ENCODE measurements around the gene TRAF3IP1. TPM values are rescaled to one million over a fixed set of nuclear protein-coding genes. Genes with fewer than 3 reads are reported as not detected.

Gene TRAF3IP1
- total RNA-seq, 1 experiment from 2014 or later: 3.8 TPM

- H3K9me3 ChIP-seq: no peaks in the 10 kb centered on the region
- no peak overlapping the region for H3K4me3 ChIP-seq
- peaks cover 2% of the 10 kb centered on the region; the same call in 1 of the 2 replicates for H3K36me3 ChIP-seq
- no peak for DNase-seq
- H3K27me3 ChIP-seq: no peaks in the 10 kb centered on the region
Observed at GRCh38 chr2:238422285-238422684, 102.0 kb downstream of the TRAF3IP1 start.

GRCh38 chr2:238422940-238423339, 102.6 kb downstream of the TRAF3IP1 start:
- no peak for DNase-seq
- H3K27me3 ChIP-seq: no peaks in the 10 kb centered on the region
- H3K9me3 ChIP-seq: no peaks in the 10 kb centered on the region
- peaks cover 6% of the 10 kb centered on the region; the same call in 1 of the 2 replicates for H3K36me3 ChIP-seq
- H3K4me3 ChIP-seq: no peak overlapping the region

GRCh38 chr2:238423561-238424312, 103.4 kb downstream of the TRAF3IP1 start:
- DNase-seq: peak; percentile 62
- Histone ChIP-seq H3K36me3 (peaks cover 7% of the 10 kb centered on the region; the same call in 1 of the 2 replicates), H3K27me3 (no peaks in the 10 kb centered on the region), H3K4me3 (no peak overlapping the region), H3K9me3 (peaks cover 1% of the 10 kb centered on the region; the same call in 1 of the 2 replicates)

DNA sequence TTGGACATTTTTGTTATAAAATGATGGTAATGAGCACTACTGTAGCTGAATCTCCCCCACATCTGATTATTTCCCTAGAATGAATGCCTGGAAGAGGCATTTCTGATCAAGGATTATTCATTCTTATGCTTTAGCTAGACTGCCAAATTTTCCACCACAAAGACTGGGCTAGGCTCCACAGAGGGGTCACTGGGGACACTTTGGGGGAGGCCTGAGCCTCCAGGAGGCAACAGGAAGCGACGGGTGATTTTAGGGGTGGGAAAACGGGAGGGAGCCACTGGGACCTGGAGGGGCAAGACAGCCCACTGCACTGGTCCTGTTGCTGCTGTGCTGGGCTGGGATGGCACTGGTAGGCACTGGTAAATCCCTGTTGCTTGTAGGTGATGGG, 104.0 kb downstream of the TRAF3IP1 start:
- Histone ChIP-seq H3K27me3 (no peaks in the 10 kb centered on the region), H3K9me3 (peaks cover 2% of the 10 kb centered on the region; the same call in 1 of the 2 replicates), H3K4me3 (no peak overlapping the region), H3K36me3 (peaks cover 12% of the 10 kb centered on the region)
- DNase-seq: peak; percentile 65

- Histone ChIP-seq H3K36me3 (peaks cover 22% of the 10 kb centered on the region), H3K9me3 (peaks cover 9% of the 10 kb centered on the region), H3K27me3 (no peaks in the 10 kb centered on the region), H3K4me3 (peak overlapping the region; percentile 89)
- DNase-seq: no peak
Observed at GRCh38 chr2:238425505-238425978, 105.2 kb downstream of the TRAF3IP1 start.

DNA sequence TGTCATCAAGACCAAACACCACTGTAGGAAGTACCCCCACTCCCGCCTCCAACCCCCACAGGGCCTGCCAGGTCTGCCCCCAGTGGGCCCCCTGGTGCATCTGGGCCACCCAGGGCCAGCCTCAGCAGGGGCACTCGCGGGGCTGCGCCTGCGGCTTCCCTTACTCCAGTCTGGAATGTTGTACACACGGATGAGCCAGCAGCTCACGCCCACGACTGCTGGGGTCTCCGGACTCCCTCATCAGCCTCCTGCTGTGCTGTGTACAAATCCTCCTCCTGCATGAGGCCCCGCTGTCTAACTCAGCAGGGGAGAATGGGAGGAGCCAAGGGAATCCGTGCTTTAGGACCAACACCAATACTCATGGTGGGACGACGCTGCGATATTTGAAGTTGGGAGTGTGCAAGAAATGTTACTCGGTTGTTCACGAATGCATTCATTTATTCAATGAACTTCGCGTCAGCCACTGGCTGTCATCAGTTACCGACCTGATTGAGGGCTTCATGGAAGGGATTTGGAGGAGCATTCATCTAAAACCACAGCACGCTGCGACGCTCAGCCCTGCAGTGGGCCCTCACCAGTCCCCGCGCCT, 105.8 kb downstream of the TRAF3IP1 start:
- H3K9me3 ChIP-seq: peaks cover 13% of the 10 kb centered on the region
- peaks cover 28% of the 10 kb centered on the region for H3K36me3 ChIP-seq
- H3K27me3 ChIP-seq: no peaks in the 10 kb centered on the region
- peak overlapping the region; percentile 89 for H3K4me3 ChIP-seq
- peak; percentile 82 for DNase-seq

- peaks cover 16% of the 10 kb centered on the region for H3K9me3 ChIP-seq
- no peaks in the 10 kb centered on the region for H3K27me3 ChIP-seq
- peaks cover 34% of the 10 kb centered on the region for H3K36me3 ChIP-seq
- DNase-seq: peak; percentile 89
- peak within 1 kb of the TSS; percentile 89 for H3K4me3 ChIP-seq
Observed at GRCh38 chr2:238426568-238427434, 106.5 kb downstream of the TRAF3IP1 start, which contains the start of gene ASB1. TSS of gene ASB1 (plus strand) at chr2:238426927. CDS start at chr2:238427071, 144 bp downstream.

DNA sequence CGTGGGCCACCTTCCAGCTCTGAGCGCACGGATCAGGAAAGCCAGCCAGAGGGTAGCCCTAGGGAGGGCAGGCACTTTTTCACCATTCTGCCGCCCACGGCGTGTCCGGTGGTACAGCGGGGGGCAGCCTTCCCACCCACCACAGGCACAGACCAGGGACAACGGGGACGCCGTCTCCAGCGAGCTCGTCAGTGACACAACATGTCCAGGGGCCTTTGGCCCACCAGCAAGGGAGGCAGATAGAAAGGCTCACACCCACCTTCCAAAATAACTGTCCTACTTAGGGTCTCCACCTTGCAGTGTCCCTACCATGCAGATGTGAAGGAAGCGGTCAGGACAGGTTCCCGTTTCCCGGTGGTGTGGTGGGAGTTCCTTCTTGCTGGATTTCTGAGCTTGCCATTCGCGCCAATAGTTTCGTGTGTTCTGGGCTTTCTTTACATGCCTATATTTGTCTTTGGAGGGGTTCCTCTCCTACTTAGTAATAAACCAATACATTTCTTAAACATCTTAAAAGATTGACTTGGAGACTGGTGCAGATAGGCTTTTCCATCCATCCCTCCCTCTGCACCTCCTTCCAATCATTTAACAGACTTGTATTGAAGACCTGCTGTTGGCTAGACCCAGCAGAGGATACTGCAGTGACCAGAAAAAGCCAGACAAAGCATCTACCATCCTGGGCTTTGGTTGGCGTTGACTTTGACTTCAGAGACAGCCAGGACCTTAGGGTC, 107.3 kb downstream of the TRAF3IP1 start:
- no peaks in the 10 kb centered on the region for H3K27me3 ChIP-seq
- peaks cover 16% of the 10 kb centered on the region for H3K9me3 ChIP-seq
- DNase-seq: no peak
- H3K4me3 ChIP-seq: peak overlapping the region; percentile 89
- H3K36me3 ChIP-seq: peaks cover 35% of the 10 kb centered on the region

DNA sequence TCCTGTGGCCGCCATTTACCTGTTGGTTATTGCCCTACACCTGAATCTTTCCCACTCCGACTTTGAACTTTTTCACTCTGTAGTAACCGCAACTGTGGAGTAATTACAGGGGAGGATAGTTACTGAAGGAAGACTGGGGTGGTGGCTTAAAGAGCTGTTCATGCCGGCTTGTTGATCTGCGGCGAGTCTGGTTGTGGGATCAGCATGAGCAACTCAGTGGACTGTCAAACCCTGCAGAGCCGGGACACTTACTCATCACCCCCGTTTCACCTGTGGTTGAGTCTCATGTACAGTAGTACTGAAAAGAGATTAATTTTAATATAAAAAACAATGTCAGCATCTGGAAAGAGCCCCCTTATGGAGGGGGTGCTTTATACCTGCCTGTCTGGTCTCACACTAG, 108.5 kb downstream of the TRAF3IP1 start:
- no peak for DNase-seq
- Histone ChIP-seq H3K27me3 (no peaks in the 10 kb centered on the region), H3K4me3 (no peak overlapping the region), H3K36me3 (peaks cover 47% of the 10 kb centered on the region), H3K9me3 (peaks cover 16% of the 10 kb centered on the region)

GRCh38 chr2:238430781-238431180, 110.5 kb downstream of the TRAF3IP1 start:
- Histone ChIP-seq H3K4me3 (no peak overlapping the region), H3K36me3 (peaks cover 65% of the 10 kb centered on the region), H3K27me3 (no peaks in the 10 kb centered on the region), H3K9me3 (peaks cover 16% of the 10 kb centered on the region)
- DNase-seq: no peak

DNA sequence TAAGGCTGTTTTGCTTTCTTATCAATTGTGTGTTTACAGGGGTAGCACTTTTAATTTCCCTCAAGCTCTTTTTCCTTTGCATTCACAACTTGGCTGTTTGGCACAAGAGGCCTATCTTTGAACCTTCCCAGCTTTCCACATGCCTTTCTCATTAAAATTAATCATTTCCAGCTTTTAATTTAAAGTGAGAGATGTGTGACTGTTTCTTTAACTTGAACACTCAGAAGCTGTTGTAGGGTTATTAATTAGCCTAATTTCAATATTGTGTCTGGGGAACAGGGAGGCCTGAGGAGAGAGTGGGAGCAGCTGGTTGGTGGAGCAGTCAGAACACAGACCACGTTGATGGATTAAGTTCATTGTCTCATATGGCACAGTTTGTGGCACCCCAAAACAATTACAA, 111.1 kb downstream of the TRAF3IP1 start:
- no peak for DNase-seq
- Histone ChIP-seq H3K27me3 (no peaks in the 10 kb centered on the region), H3K36me3 (peaks cover 71% of the 10 kb centered on the region), H3K9me3 (peaks cover 16% of the 10 kb centered on the region), H3K4me3 (no peak overlapping the region)

GRCh38 chr2:238433300-238433915, 113.1 kb downstream of the TRAF3IP1 start:
- Histone ChIP-seq H3K27me3 (no peaks in the 10 kb centered on the region), H3K9me3 (peaks cover 16% of the 10 kb centered on the region), H3K4me3 (no peak overlapping the region), H3K36me3 (peaks cover 79% of the 10 kb centered on the region)
- no peak for DNase-seq

- DNase-seq: no peak
- H3K9me3 ChIP-seq: peaks cover 15% of the 10 kb centered on the region
- no peaks in the 10 kb centered on the region for H3K27me3 ChIP-seq
- H3K36me3 ChIP-seq: peaks cover 81% of the 10 kb centered on the region
- H3K4me3 ChIP-seq: no peak overlapping the region
Observed at GRCh38 chr2:238433941-238434845, 113.9 kb downstream of the TRAF3IP1 start.

DNA sequence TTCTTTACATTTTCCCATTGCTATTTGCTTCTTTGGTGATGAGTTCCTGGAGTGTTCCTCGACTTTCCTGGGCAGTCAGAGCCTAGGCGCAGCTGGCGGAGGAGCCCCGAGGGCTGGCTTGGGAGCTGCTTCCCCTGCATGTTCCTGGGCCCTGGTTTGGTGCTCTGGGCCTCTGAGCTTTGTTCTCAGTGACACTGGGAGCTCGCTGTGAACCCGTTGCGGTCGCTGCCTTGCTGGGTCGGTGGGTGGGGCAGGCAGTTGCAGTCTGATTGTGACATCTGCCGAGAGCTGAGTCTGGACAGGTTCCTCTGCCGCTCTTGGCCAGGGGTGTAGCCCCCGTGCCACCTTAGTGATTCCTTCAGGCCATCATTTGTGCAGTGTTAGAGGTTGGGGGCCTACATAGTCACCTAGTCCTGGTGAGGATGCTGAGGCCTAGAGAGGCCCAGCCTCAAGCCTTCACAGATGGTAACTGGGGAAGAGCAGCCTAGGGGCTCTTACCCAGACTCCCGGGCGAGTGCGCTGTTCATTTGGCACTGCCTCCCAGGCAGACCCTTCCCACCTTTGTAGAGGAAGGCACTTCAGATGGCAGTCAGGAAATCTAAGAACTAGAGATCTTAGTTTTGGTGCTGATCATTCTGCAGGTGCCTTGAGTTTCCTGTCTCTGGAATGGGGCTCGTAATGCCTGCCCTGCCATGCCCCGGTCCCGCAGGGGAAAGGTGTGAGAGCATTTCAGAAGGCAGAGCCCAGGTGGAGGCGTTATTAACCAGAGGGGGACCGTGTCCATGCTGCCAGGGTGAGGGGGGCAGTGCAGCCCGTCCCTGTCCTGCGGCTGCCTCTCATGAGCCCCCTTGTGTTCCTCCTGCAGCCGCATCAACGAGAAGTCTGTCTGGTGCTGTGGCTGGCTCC, 114.8 kb downstream of the TRAF3IP1 start:
- peaks cover 83% of the 10 kb centered on the region for H3K36me3 ChIP-seq
- no peak for DNase-seq
- H3K9me3 ChIP-seq: peaks cover 11% of the 10 kb centered on the region
- no peak overlapping the region for H3K4me3 ChIP-seq
- no peaks in the 10 kb centered on the region for H3K27me3 ChIP-seq

Data from MG63 (cell line).